HCT116 (cell line): ENCODE measurements around the gene ZNF860. TPM values are rescaled to one million over a fixed set of nuclear protein-coding genes. Genes with fewer than 3 reads are reported as not detected.
A peak's percentile ranks its signal among the peaks of the same experiment; 100 is the strongest.

ENCODE experiments used
- ATAC-seq: fragments of 200-7000 bp; cut with Tn5 transposase; 2 replicates; pipeline ENCODE4 v1.9.1; 2020; ENCODE audit warnings: mild to moderate bottlenecking, moderate library complexity
- BruUV-seq: library from RNA; stranded (reverse); fragments of 400-500 nt; replicated peaks from 2 replicates; lab custom pipeline; 2021; lab: Mats Ljungman, UMichigan
- CTCF ChIA-PET: fragments of 300-600 bp; sonication (Branson Sonifier 250); formaldehyde crosslinking; loops from one replicate; lab custom pipeline; 2021; ENCODE audit warnings: antibody characterized with exemption; lab: Charles Lee
- POLR2A ChIA-PET: fragments of 300-600, 350-600 bp; sonication (Branson Sonifier 250); formaldehyde crosslinking; loops from one replicate; lab custom pipeline; 2021; ENCODE audit warnings: antibody characterized with exemption; lab: Charles Lee
- RAD21 ChIA-PET, 2 experiments: fragments of 300-600 bp; sonication (Branson Sonifier 250); formaldehyde crosslinking; loops; one replicate each; lab custom pipeline; 2023; ENCODE audit warnings: low total read pairs in 2 of 2; ENCODE audit not compliant: uncharacterized antibody in 2 of 2, unreplicated experiment in 2 of 2, low non-redundant PET in 1 of 2; lab: Charles Lee
- DNase-seq: peaks from one replicate; pipeline ENCODE4 v3.0.0-alpha.2; 2010; ENCODE audit warnings: low read depth, low spot score
- H2AFZ ChIP-seq: fragments of 200-600 bp; shearing (Covaris generic), sonication (generic); 2 replicates; pipeline ENCODE4 v1.6.1; 2017; ENCODE audit warnings: low read depth, mixed run types, mixed read lengths, antibody characterized with exemption, low read length; ENCODE audit not compliant: poor library complexity, severe bottlenecking
- H3K27ac ChIP-seq: 2 replicates; pipeline ENCODE4 v1.5.1; 2012; ENCODE audit warnings: low read depth, low read length
- H3K27me3 ChIP-seq: fragments of 200-600 bp; sonication (generic); 2 replicates; pipeline ENCODE4 v1.6.1; 2016; ENCODE audit warnings: mixed run types, low read length, mixed read lengths; ENCODE audit not compliant: insufficient read depth
- H3K36me3 ChIP-seq, 2 experiments: fragments of 200-500 bp in 1 of 2; fragments of 200-600 bp in 1 of 2; sonication (Bioruptor generic) in 1 of 2; sonication (generic) in 1 of 2; 2 replicates each; pipeline versions ENCODE4 v1.5.1 to v1.6.1; 2014 to 2016; ENCODE audit warnings: low read length in 2 of 2, inconsistent platforms in 1 of 2, mixed read lengths in 1 of 2, mixed run types in 1 of 2; ENCODE audit not compliant: insufficient read depth in 2 of 2, control insufficient read depth in 1 of 2
- H3K4me1 ChIP-seq, 2 experiments: fragments of 200-600 bp in 1 of 2; sonication (generic) in 1 of 2; 2 replicates each; pipeline versions ENCODE4 v1.5.1 to v1.6.1; 2012 to 2017; ENCODE audit warnings: low read length in 2 of 2, inconsistent platforms in 1 of 2, mild to moderate bottlenecking in 1 of 2, mixed read lengths in 1 of 2, mixed run types in 1 of 2, moderate library complexity in 1 of 2; ENCODE audit not compliant: insufficient read depth in 2 of 2, control insufficient read depth in 1 of 2
- H3K4me2 ChIP-seq: fragments of 200-600 bp; sonication (generic); 2 replicates; pipeline ENCODE4 v1.6.1; 2017; ENCODE audit warnings: mixed run types, low read length, mixed read lengths
- H3K4me3 ChIP-seq, 2 experiments: fragments of 200-600 bp in 1 of 2; sonication (generic) in 1 of 2; replicated peaks in 1 of 2; 2 replicates each; pipeline ENCODE4 v1.5.1; 2011 to 2016; ENCODE audit warnings: low read length in 2 of 2, control low read depth in 1 of 2, low read depth in 1 of 2, mild to moderate bottlenecking in 1 of 2, mixed read lengths in 1 of 2, mixed run types in 1 of 2
- H3K79me2 ChIP-seq: fragments of 200-600 bp; sonication (generic); 2 replicates; pipeline ENCODE4 v1.6.1; 2017; ENCODE audit warnings: mild to moderate bottlenecking, mixed run types, low read length, moderate library complexity, mixed read lengths; ENCODE audit not compliant: insufficient read depth
- H3K9ac ChIP-seq: fragments of 200-600 bp; sonication (generic); 2 replicates; pipeline ENCODE4 v1.6.1; 2016; ENCODE audit warnings: low read length, mixed read lengths
- H3K9me2 ChIP-seq: fragments of 200-600 bp; sonication (generic), shearing (Covaris generic); 2 replicates; pipeline ENCODE4 v1.6.1; 2017; ENCODE audit warnings: mixed run types, mild to moderate bottlenecking, moderate library complexity; ENCODE audit not compliant: insufficient read depth
- H3K9me3 ChIP-seq, 2 experiments: fragments of 200-500 bp in 1 of 2; fragments of 200-600 bp in 1 of 2; sonication (Bioruptor generic) in 1 of 2; sonication (generic) in 1 of 2; 2 replicates each; pipeline ENCODE4 v1.6.1; 2014 to 2017; ENCODE audit warnings: low read length in 2 of 2, mixed read lengths in 2 of 2, inconsistent platforms in 1 of 2, low read depth in 1 of 2, mild to moderate bottlenecking in 1 of 2, mixed run types in 1 of 2, moderate library complexity in 1 of 2; ENCODE audit not compliant: control insufficient read depth in 1 of 2, insufficient read depth in 1 of 2
- H4K20me1 ChIP-seq: fragments of 200-600 bp; sonication (generic), shearing (Covaris generic); 2 replicates; pipeline ENCODE4 v1.6.1; 2017; ENCODE audit warnings: mixed run types, mild to moderate bottlenecking, moderate library complexity; ENCODE audit not compliant: insufficient read depth
- CBX3 ChIP-seq: IDR thresholded peaks from 2 replicates; pipeline ENCODE4 v1.6.1; 2012; ENCODE audit warnings: low read depth
- CEBPB ChIP-seq: IDR thresholded peaks from 2 replicates; pipeline ENCODE4 v1.6.1; 2012; ENCODE audit warnings: low read depth
- EGR1 ChIP-seq: IDR thresholded peaks from 2 replicates; pipeline ENCODE4 v1.6.1; 2012; ENCODE audit warnings: low read depth
- ELF1 ChIP-seq: IDR thresholded peaks from 2 replicates; pipeline ENCODE4 v1.6.1; 2012; ENCODE audit warnings: low read depth, borderline replicate concordance
- EZH2 ChIP-seq: fragments of 200-600 bp; sonication (generic); IDR thresholded peaks from 2 replicates; pipeline ENCODE4 v1.6.1; 2017; ENCODE audit warnings: antibody characterized with exemption, mixed run types
- EZH2phosphoT487 ChIP-seq: fragments of 200-600 bp; IDR thresholded peaks from 2 replicates; pipeline ENCODE4 v1.6.1; 2018; ENCODE audit warnings: antibody characterized with exemption, borderline replicate concordance
- FOSL1 ChIP-seq: IDR thresholded peaks from 2 replicates; pipeline ENCODE4 v1.6.1; 2012; ENCODE audit warnings: low read depth
- JUND ChIP-seq: IDR thresholded peaks from 2 replicates; pipeline ENCODE4 v1.6.1; 2012
- POLR2A ChIP-seq: IDR thresholded peaks from 2 replicates; pipeline ENCODE4 v1.7.0; 2011; ENCODE audit warnings: borderline replicate concordance; ENCODE audit not compliant: insufficient read depth, insufficient read length; ENCODE audit errors: extremely low read depth
- POLR2AphosphoS5 ChIP-seq: IDR thresholded peaks from 2 replicates; pipeline ENCODE4 v1.6.1; 2011; ENCODE audit warnings: mild to moderate bottlenecking, low read depth, low read length, moderate library complexity
- RAD21 ChIP-seq: IDR thresholded peaks from 2 replicates; pipeline ENCODE4 v1.6.1; 2012; ENCODE audit warnings: low read depth, mild to moderate bottlenecking
- REST ChIP-seq: IDR thresholded peaks from 2 replicates; pipeline ENCODE4 v1.6.1; 2012; ENCODE audit warnings: low read depth
- SP1 ChIP-seq: IDR thresholded peaks from 2 replicates; pipeline ENCODE4 v1.6.1; 2012; ENCODE audit warnings: low read depth
- SRF ChIP-seq: IDR thresholded peaks from 2 replicates; pipeline ENCODE4 v1.6.1; 2012; ENCODE audit warnings: low read depth
- TCF7L2 ChIP-seq: IDR thresholded peaks from 2 replicates; pipeline ENCODE4 v1.7.0; 2011; ENCODE audit warnings: borderline replicate concordance, inconsistent platforms; ENCODE audit not compliant: insufficient read depth, insufficient read length; ENCODE audit errors: extremely low read depth
- YY1 ChIP-seq: IDR thresholded peaks from 2 replicates; pipeline ENCODE4 v1.6.1; 2011; ENCODE audit warnings: low read length, low read depth, moderate library complexity, mild to moderate bottlenecking; ENCODE audit not compliant: insufficient replicate concordance; ENCODE audit errors: extremely low read depth
- ZFX ChIP-seq: fragments of 450-650 bp; IDR thresholded peaks from 2 replicates; pipeline ENCODE4 v1.6.1; 2017
- ZNF274 ChIP-seq: fragments of 200-500 bp; sonication (Bioruptor generic); IDR thresholded peaks from 2 replicates; pipeline ENCODE4 v1.6.1; 2014; ENCODE audit warnings: mild to moderate bottlenecking, low read depth, low read length, inconsistent platforms
- intact Hi-C: fragments of 100-400 bp; cut with micrococcal nuclease; formaldehyde crosslinking; loops from 2 replicates; pipeline ENCODE4 v1.10.0; 2022
- total RNA-seq: library from RNA; stranded (reverse); gene quantifications from one replicate; pipeline ENCODE4 v1.2.1, GENCODE V29; 2021; ENCODE audit not compliant: unreplicated experiment
- TF ChIP-seq, protein P1 (sequence below): IDR thresholded peaks from 2 replicates; pipeline ENCODE4 v1.6.1; 2012
- TF ChIP-seq, protein P2 (sequence below), 3 experiments: fragments of 200-600 bp in 1 of 3; sonication (generic) in 1 of 3; IDR thresholded peaks in 2 of 3; conservative IDR thresholded peaks in 1 of 3; 2 replicates each; pipeline ENCODE4 v1.5.1; 2012 to 2017; ENCODE audit warnings: low read depth in 2 of 3, low read length in 2 of 3, antibody characterized with exemption in 1 of 3, borderline replicate concordance in 1 of 3, control low read depth in 1 of 3, mild to moderate bottlenecking in 1 of 3, mixed read lengths in 1 of 3, mixed run types in 1 of 3, moderate library complexity in 1 of 3; ENCODE audit not compliant: insufficient read depth in 1 of 3

Gene ZNF860
- total RNA-seq, 1 experiment from 2014 or later, result 2.9 TPM

DNA sequence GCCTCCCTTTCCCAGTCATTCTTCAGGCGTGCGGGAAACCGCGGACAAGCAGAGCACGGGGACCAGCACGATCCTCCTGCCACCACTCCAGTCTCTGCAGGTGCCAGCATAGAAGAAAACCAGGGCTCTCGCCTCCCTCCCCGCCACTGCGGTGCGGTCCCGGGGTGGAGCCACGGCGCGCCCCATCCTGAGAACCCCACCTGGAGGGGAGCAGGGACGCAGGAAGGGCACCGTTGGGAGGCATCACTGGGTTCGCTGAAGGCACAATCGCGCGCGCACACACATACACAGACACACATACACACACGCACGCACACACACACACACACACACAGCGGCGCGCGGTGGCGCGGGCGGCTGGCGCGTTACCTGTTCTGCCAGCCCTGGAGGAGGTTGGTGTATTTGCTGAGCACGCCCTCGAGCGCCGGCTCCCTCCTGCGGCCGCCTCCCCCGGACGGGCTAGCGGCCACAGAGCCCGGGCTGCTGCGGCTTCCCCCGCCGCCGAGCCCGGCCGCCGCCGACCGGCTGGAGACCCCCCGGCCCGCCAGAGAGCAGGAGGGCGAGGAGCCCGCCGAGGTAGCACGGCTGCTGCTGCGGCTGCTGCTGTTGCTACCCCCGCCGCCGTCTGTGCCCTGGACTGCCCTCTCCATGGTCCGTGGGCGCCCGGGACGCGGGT is 882 bp upstream of the ZNF860 start:
- intact Hi-C loops, result no loop called here
- peaks cover 9 to 27% of the 10 kb centered on the region in 2 experiments for H3K4me1 ChIP-seq
- peak; percentile 53 for DNase-seq
- ChIA-PET POLR2A (no interaction called here), CTCF (interaction anchor here (2.0 kb wide), 1 partner anchor 38 kb away, joined by 5 read pairs; no protein-coding TSS in a partner anchor), RAD21 (no interaction called here)
- BruUV-seq, result no TSS peak
- peak overlapping the region; percentile 97 for H3K27ac ChIP-seq
- no peaks in the 10 kb centered on the region for H3K36me3 ChIP-seq
- peak overlapping the region; percentile 78 for H3K9ac ChIP-seq
- peak; percentile 80 for ATAC-seq
- H3K79me2 ChIP-seq, result peaks cover 24% of the 10 kb centered on the region
- H3K4me2 ChIP-seq, result peak overlapping the region; percentile 80
- peak overlapping the region; percentile 76 to 85 for H3K4me3 ChIP-seq
- no peaks in the 10 kb centered on the region for H3K9me2 ChIP-seq
- no peaks in the 10 kb centered on the region for H4K20me1 ChIP-seq
- no peaks in the 10 kb centered on the region for H3K9me3 ChIP-seq
- no peaks in the 10 kb centered on the region for H3K27me3 ChIP-seq
- peak overlapping the region; percentile 21 for H2AFZ ChIP-seq
- TF ChIP-seq FOSL1, result no peak
- TF ChIP-seq ZNF274, result no peak
- no peak for TF ChIP-seq EZH2phosphoT487
- TF ChIP-seq EZH2, result no peak
- no peak for TF ChIP-seq ELF1
- peak; percentile 52 for TF ChIP-seq YY1
- TF ChIP-seq, protein P1, sequence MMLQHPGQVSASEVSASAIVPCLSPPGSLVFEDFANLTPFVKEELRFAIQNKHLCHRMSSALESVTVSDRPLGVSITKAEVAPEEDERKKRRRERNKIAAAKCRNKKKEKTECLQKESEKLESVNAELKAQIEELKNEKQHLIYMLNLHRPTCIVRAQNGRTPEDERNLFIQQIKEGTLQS, result no peak
- peak; percentile 16; the same call in 1 of the 2 replicates for TF ChIP-seq POLR2AphosphoS5
- TF ChIP-seq, protein P2, sequence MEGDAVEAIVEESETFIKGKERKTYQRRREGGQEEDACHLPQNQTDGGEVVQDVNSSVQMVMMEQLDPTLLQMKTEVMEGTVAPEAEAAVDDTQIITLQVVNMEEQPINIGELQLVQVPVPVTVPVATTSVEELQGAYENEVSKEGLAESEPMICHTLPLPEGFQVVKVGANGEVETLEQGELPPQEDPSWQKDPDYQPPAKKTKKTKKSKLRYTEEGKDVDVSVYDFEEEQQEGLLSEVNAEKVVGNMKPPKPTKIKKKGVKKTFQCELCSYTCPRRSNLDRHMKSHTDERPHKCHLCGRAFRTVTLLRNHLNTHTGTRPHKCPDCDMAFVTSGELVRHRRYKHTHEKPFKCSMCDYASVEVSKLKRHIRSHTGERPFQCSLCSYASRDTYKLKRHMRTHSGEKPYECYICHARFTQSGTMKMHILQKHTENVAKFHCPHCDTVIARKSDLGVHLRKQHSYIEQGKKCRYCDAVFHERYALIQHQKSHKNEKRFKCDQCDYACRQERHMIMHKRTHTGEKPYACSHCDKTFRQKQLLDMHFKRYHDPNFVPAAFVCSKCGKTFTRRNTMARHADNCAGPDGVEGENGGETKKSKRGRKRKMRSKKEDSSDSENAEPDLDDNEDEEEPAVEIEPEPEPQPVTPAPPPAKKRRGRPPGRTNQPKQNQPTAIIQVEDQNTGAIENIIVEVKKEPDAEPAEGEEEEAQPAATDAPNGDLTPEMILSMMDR (IDR thresholded peaks at IDR 0.05 in 2 of 3, conservative IDR thresholded peaks at IDR 0.05 in 1 of 3; ENCODE audit: borderline replicate concordance in 1 of 3, insufficient read depth in 1 of 3, low read depth in 2 of 3, low read length in 2 of 3), result no peak
- no peak for TF ChIP-seq POLR2A
- TF ChIP-seq RAD21, result peak; percentile 19; the same call in 1 of the 2 replicates
- no peak for TF ChIP-seq EGR1
- peak; percentile 86 for TF ChIP-seq CBX3
- TF ChIP-seq TCF7L2, result peak; percentile 48
- TF ChIP-seq SP1, result no peak
- TF ChIP-seq CEBPB, result no peak
- peak; percentile 42; the same call in 1 of the 2 replicates for TF ChIP-seq ZFX
- no peak for TF ChIP-seq JUND
- TF ChIP-seq REST, result no peak
- TF ChIP-seq SRF, result no peak
